Hepatocyte (in vitro differentiated cells): ENCODE measurements around the gene VWF.

Experiments used
- EZH2 ChIP-seq: fragments of 200-600 bp; sonication (generic); IDR thresholded peaks from 2 replicates; pipeline ENCODE4 v1.6.1; 2016; ENCODE audit warnings: antibody characterized with exemption, mild to moderate bottlenecking, borderline replicate concordance
- EZH2phosphoT487 ChIP-seq: fragments of 200-600 bp; sonication (generic); IDR thresholded peaks from one replicate; pipeline ENCODE4 v1.6.1; 2018; ENCODE audit warnings: antibody characterized with exemption, mild to moderate bottlenecking, low read depth, moderate library complexity; ENCODE audit not compliant: unreplicated experiment, severe bottlenecking
- TF ChIP-seq, protein P1 (sequence below): fragments of 200-600 bp; sonication (generic); IDR thresholded peaks from 2 replicates; pipeline ENCODE4 v1.5.1; 2016; ENCODE audit warnings: antibody characterized with exemption, mild to moderate bottlenecking; ENCODE audit not compliant: poor library complexity

DNA sequence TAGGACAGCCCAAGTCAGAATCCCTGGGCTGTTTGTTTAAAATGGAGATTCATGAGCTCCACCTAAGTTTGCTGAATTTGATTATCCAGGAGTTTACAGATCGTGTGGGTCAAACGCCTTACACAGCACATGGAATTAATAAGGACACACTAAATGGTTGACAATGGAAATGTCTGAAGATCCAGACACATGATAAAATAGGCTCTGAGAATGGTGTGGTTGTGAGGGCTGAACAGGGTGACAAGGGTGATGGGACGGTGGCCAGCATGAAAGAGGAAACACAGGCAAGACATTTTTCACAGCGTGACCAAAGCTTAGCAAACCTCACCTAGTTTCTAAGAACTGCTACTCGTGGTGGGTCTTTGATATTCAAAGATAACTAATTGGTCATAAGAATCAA lies 12.5 kb downstream of the VWF start:
- TF ChIP-seq, protein P1, sequence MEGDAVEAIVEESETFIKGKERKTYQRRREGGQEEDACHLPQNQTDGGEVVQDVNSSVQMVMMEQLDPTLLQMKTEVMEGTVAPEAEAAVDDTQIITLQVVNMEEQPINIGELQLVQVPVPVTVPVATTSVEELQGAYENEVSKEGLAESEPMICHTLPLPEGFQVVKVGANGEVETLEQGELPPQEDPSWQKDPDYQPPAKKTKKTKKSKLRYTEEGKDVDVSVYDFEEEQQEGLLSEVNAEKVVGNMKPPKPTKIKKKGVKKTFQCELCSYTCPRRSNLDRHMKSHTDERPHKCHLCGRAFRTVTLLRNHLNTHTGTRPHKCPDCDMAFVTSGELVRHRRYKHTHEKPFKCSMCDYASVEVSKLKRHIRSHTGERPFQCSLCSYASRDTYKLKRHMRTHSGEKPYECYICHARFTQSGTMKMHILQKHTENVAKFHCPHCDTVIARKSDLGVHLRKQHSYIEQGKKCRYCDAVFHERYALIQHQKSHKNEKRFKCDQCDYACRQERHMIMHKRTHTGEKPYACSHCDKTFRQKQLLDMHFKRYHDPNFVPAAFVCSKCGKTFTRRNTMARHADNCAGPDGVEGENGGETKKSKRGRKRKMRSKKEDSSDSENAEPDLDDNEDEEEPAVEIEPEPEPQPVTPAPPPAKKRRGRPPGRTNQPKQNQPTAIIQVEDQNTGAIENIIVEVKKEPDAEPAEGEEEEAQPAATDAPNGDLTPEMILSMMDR: no peak
- TF ChIP-seq EZH2: no peak
- TF ChIP-seq EZH2phosphoT487: no peak
